C4-2B (cell line): Measurements from ENCODE around the gene TOP2B.

Experiments
- ZFX ChIP-seq: fragments of 450-650 bp; IDR thresholded peaks from 2 replicates; pipeline ENCODE4 v1.6.1; 2017
- TF ChIP-seq, protein P1 (sequence below): fragments of 450-650 bp; conservative IDR thresholded peaks from 2 replicates; pipeline ENCODE4 v1.5.1; 2017; ENCODE audit warnings: mild to moderate bottlenecking

DNA sequence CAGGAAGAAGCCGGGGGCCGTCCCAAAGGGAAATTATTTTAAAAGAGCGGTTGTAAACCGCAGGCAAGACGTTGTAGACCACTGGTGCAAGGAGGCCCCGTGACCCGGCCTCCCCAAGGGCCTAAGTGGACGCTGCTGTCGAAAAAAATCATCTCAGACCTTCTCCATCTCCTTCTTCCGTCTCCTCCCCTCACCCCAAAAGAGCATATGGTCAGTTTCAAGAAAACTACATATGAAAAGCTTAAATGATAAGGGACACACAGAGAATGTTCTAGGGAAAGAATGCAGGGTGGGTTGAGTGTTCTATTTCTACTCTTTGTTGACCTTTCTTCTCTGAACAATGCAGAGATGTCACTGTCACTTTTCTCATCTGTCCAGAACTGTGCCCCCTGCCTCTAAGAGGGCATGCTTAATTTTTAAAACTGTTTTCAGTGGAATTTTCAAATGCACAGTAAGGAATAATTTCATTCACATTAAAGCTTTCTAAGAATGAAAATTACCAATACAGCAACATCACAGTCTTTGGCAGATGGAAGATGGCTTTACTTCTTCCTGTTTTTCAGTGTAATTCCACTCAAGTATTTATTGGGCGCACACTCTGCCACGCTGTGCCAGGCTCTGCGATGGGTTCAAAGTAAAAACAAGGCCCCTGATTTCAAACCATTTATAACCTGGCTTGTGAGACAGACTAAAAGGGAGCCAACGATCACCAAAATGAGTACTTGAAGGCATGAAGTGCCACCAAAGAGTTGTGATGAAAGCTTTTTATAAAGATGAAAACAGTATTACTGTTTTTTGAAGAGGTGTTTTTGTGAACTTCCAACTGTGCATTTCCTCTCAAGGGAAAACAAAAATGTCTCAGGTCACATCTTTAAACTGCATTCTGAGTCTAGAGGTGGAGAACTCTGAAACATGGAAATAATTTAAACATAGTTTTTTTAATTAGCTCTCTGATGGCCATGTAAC, 891 bp upstream of the TOP2B start:
- no peak for TF ChIP-seq ZFX
- TF ChIP-seq, protein P1, sequence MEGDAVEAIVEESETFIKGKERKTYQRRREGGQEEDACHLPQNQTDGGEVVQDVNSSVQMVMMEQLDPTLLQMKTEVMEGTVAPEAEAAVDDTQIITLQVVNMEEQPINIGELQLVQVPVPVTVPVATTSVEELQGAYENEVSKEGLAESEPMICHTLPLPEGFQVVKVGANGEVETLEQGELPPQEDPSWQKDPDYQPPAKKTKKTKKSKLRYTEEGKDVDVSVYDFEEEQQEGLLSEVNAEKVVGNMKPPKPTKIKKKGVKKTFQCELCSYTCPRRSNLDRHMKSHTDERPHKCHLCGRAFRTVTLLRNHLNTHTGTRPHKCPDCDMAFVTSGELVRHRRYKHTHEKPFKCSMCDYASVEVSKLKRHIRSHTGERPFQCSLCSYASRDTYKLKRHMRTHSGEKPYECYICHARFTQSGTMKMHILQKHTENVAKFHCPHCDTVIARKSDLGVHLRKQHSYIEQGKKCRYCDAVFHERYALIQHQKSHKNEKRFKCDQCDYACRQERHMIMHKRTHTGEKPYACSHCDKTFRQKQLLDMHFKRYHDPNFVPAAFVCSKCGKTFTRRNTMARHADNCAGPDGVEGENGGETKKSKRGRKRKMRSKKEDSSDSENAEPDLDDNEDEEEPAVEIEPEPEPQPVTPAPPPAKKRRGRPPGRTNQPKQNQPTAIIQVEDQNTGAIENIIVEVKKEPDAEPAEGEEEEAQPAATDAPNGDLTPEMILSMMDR, result no peak
